Measurements from ENCODE around the gene L1CAM. TPM values are rescaled to one million over a fixed set of nuclear protein-coding genes. Genes with fewer than 3 reads are reported as not detected.

The L1CAM gene
- total and polyA plus RNA-seq, 4 donors: 0.28 to 0.59 (median 0.39) TPM; not detected in 1

- DNase-seq (ENCODE audit: low spot score): no peak
- Histone ChIP-seq H3K36me3 (ENCODE audit: control insufficient read depth in 4 of 4, insufficient read depth in 3 of 4, low read depth in 1 of 4, low read length in 3 of 4) (no peaks in the 10 kb centered on the region), H3K9ac (ENCODE audit: low read depth in 1 of 2, low read length in 2 of 2) (no peak overlapping the region), H3K4me1 (ENCODE audit: control insufficient read depth in 4 of 4, insufficient read depth in 4 of 4, low read length in 3 of 4) (peaks cover 0 to 10% (median 4%) of the 10 kb centered on the region in 4 donors), H3K27ac (ENCODE audit: low read depth in 1 of 2, low read length in 2 of 2) (no peak overlapping the region), H3K4me3 (ENCODE audit: low read depth in 1 of 3, low read length in 3 of 3) (no peak overlapping the region), H3K9me3 (ENCODE audit: control insufficient read depth in 4 of 4, low read length in 3 of 4) (no peaks in the 10 kb centered on the region), H3K27me3 (ENCODE audit: control insufficient read depth in 4 of 4, insufficient read depth in 4 of 4, low read length in 3 of 4) (no peaks in the 10 kb centered on the region)
- TF ChIP-seq RXRA (IDR thresholded peaks at IDR 0.05): no peak
- no peak for TF ChIP-seq MAX (IDR thresholded peaks at IDR 0.05)
- no peak for TF ChIP-seq FOXA2 (IDR thresholded peaks at IDR 0.05)
- no peak for TF ChIP-seq HNF4A (conservative IDR thresholded peaks at IDR 0.05)
- WGBS: 72% methylated on average over 10 of the region's 10 CpGs
These were observed 16.4 kb upstream of the L1CAM start for GRCh38 chrX:153902385-153902784.

- TF ChIP-seq JUND (IDR thresholded peaks at IDR 0.05) (no peak), RXRA (IDR thresholded peaks at IDR 0.05) (no peak), SP1 (IDR thresholded peaks at IDR 0.05) (no peak), CTCF (IDR thresholded peaks at IDR 0.05; ENCODE audit: low read depth, low read length, missing input control) (no peak), ATF3 (IDR thresholded peaks at IDR 0.05) (no peak), MAX (IDR thresholded peaks at IDR 0.05) (no peak), FOXA2 (IDR thresholded peaks at IDR 0.05) (no peak), YY1 (IDR thresholded peaks at IDR 0.05) (no peak), NR2F2 (IDR thresholded peaks at IDR 0.05) (no peak), REST (IDR thresholded peaks at IDR 0.05) (no peak), GABPA (IDR thresholded peaks at IDR 0.05 in 1 of 2, conservative IDR thresholded peaks at IDR 0.05 in 1 of 2) (no peak), RAD21 (IDR thresholded peaks at IDR 0.05) (no peak)
- Histone ChIP-seq H3K27me3 (ENCODE audit: control insufficient read depth in 4 of 4, insufficient read depth in 4 of 4, low read length in 3 of 4) (no peaks in the 10 kb centered on the region), H3K36me3 (ENCODE audit: control insufficient read depth in 4 of 4, insufficient read depth in 3 of 4, low read depth in 1 of 4, low read length in 3 of 4) (no peaks in the 10 kb centered on the region), H3K9me3 (ENCODE audit: control insufficient read depth in 4 of 4, low read length in 3 of 4) (no peaks in the 10 kb centered on the region), H3K4me1 (ENCODE audit: control insufficient read depth in 4 of 4, insufficient read depth in 4 of 4, low read length in 3 of 4) (peaks cover 0 to 10% (median 4%) of the 10 kb centered on the region in 4 donors), H3K27ac (ENCODE audit: low read depth in 1 of 2, low read length in 2 of 2) (no peak overlapping the region), H3K4me3 (ENCODE audit: low read depth in 1 of 3, low read length in 3 of 3) (no peak overlapping the region), H3K9ac (ENCODE audit: low read depth in 1 of 2, low read length in 2 of 2) (no peak overlapping the region)
- DNase-seq (ENCODE audit: low spot score): no peak
- 55% methylated on average over 8 of the region's 8 CpGs for WGBS
These were observed 15.8 kb upstream of the L1CAM start for GRCh38 chrX:153901753-153902140.
